Measurements from ENCODE around the gene CEMIP. TPM values are rescaled to one million over a fixed set of nuclear protein-coding genes. Genes with fewer than 3 reads are reported as not detected.

The CEMIP gene
- total and polyA plus RNA-seq, 2 experiments from 2014 or later = 2.3 to 4.4 TPM

DNA sequence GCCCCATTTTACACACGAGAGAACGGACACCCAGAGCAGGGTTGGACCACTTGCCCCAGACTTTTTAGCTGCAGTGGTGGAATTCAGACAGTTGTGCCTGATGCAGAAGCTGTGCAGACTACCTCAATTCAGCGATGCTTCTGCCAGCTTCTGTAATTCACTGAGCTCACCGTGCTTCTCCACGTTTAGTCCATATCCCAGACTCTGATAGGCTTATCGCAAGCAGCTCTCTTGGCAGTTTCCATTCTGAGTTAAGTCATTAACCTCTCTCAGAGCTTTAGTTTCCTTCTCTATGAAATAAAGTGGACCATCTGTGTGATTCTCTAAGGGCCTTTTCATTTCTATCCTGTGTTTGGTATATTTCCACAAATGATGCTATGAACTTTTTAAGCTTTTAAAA lies 47.0 kb upstream of the CEMIP start:
- H3K36me3 ChIP-seq (replicated peaks; ENCODE audit: insufficient read depth, low read depth) = no peaks in the 10 kb centered on the region
- no peaks in the 10 kb centered on the region for H3K27me3 ChIP-seq
- H4K20me1 ChIP-seq (ENCODE audit: insufficient read depth, poor library complexity, severe bottlenecking) = peaks cover 18% of the 10 kb centered on the region
- no peak overlapping the region for H3K4me3 ChIP-seq
- no peak overlapping the region for H2AFZ ChIP-seq
- H3K9me3 ChIP-seq (ENCODE audit: low read depth) = no peaks in the 10 kb centered on the region
- no peak for DNase-seq (ENCODE audit: low spot score)
- H3K79me2 ChIP-seq = peaks cover 85% of the 10 kb centered on the region
- H3K4me2 ChIP-seq = no peak overlapping the region
- no peak for TF ChIP-seq EZH2 (IDR thresholded peaks at IDR 0.05; ENCODE audit: borderline replicate concordance)
- TF ChIP-seq, protein P1, sequence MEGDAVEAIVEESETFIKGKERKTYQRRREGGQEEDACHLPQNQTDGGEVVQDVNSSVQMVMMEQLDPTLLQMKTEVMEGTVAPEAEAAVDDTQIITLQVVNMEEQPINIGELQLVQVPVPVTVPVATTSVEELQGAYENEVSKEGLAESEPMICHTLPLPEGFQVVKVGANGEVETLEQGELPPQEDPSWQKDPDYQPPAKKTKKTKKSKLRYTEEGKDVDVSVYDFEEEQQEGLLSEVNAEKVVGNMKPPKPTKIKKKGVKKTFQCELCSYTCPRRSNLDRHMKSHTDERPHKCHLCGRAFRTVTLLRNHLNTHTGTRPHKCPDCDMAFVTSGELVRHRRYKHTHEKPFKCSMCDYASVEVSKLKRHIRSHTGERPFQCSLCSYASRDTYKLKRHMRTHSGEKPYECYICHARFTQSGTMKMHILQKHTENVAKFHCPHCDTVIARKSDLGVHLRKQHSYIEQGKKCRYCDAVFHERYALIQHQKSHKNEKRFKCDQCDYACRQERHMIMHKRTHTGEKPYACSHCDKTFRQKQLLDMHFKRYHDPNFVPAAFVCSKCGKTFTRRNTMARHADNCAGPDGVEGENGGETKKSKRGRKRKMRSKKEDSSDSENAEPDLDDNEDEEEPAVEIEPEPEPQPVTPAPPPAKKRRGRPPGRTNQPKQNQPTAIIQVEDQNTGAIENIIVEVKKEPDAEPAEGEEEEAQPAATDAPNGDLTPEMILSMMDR (IDR thresholded peaks at IDR 0.05; ENCODE audit: poor library complexity) = no peak
- TF ChIP-seq EZH2phosphoT487 (IDR thresholded peaks at IDR 0.05; ENCODE audit: low read depth, severe bottlenecking, unreplicated experiment) = no peak
- WGBS (ENCODE audit: low lambda C conversion rate, missing lambda C conversion rate) = 78% methylated on average over 6 of the region's 6 CpGs
- H3K9me2 ChIP-seq (replicated peaks; ENCODE audit: insufficient read depth) = no peaks in the 10 kb centered on the region
- no peak overlapping the region for H3K27ac ChIP-seq
- peaks cover 3% of the 10 kb centered on the region for H3K4me1 ChIP-seq (ENCODE audit: insufficient read depth)

DNA sequence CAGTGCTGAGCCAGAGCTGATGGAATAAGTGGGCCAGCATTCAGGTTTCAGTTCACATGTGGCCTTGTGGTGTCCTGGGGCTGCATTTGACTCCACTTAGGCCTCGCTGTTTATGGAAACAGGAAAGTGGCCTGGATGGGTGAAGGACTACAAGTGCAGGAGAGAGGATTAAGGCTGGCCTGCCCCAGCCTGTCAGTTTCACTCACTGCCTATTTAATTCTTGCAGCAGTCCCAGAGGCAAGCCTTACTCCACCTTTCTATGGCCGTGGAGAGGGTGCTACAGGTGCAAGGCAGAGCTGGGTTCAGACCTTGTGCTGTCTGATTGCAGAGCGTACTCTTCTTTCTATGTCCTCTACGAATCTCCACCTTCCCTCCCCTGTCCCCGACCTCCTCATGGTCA lies 46.4 kb upstream of the CEMIP start:
- 92% methylated on average over 5 of the region's 5 CpGs for WGBS (ENCODE audit: low lambda C conversion rate, missing lambda C conversion rate)
- Histone ChIP-seq H3K36me3 (replicated peaks; ENCODE audit: insufficient read depth, low read depth) (no peaks in the 10 kb centered on the region), H2AFZ (no peak overlapping the region), H3K27me3 (no peaks in the 10 kb centered on the region), H3K27ac (no peak overlapping the region), H3K79me2 (peaks cover 85% of the 10 kb centered on the region), H3K4me1 (ENCODE audit: insufficient read depth) (no peaks in the 10 kb centered on the region), H3K9me2 (replicated peaks; ENCODE audit: insufficient read depth) (no peaks in the 10 kb centered on the region), H3K4me2 (no peak overlapping the region), H4K20me1 (ENCODE audit: insufficient read depth, poor library complexity, severe bottlenecking) (peaks cover 14% of the 10 kb centered on the region), H3K4me3 (no peak overlapping the region), H3K9me3 (ENCODE audit: low read depth) (no peaks in the 10 kb centered on the region)
- TF ChIP-seq EZH2phosphoT487 (IDR thresholded peaks at IDR 0.05; ENCODE audit: low read depth, severe bottlenecking, unreplicated experiment) = no peak
- TF ChIP-seq, protein P1 (IDR thresholded peaks at IDR 0.05; ENCODE audit: poor library complexity) = no peak
- TF ChIP-seq EZH2 (IDR thresholded peaks at IDR 0.05; ENCODE audit: borderline replicate concordance) = no peak
- DNase-seq (ENCODE audit: low spot score) = no peak

- H3K9me3 ChIP-seq (ENCODE audit: low read depth) = no peaks in the 10 kb centered on the region
- H3K79me2 ChIP-seq = peaks cover 84% of the 10 kb centered on the region
- no peaks in the 10 kb centered on the region for H3K4me1 ChIP-seq (ENCODE audit: insufficient read depth)
- H3K36me3 ChIP-seq (replicated peaks; ENCODE audit: insufficient read depth, low read depth) = no peaks in the 10 kb centered on the region
- H4K20me1 ChIP-seq (ENCODE audit: insufficient read depth, poor library complexity, severe bottlenecking) = peaks cover 14% of the 10 kb centered on the region
- H3K27me3 ChIP-seq = no peaks in the 10 kb centered on the region
- 74% methylated on average over 1 of the region's 1 CpG for WGBS (ENCODE audit: low lambda C conversion rate, missing lambda C conversion rate)
- no peaks in the 10 kb centered on the region for H3K9me2 ChIP-seq (replicated peaks; ENCODE audit: insufficient read depth)
- H3K4me3 ChIP-seq = no peak overlapping the region
- H3K4me2 ChIP-seq = no peak overlapping the region
- no peak for DNase-seq (ENCODE audit: low spot score)
- TF ChIP-seq, protein P1 (IDR thresholded peaks at IDR 0.05; ENCODE audit: poor library complexity) = no peak
- no peak for TF ChIP-seq EZH2phosphoT487 (IDR thresholded peaks at IDR 0.05; ENCODE audit: low read depth, severe bottlenecking, unreplicated experiment)
- no peak for TF ChIP-seq EZH2 (IDR thresholded peaks at IDR 0.05; ENCODE audit: borderline replicate concordance)
- H3K27ac ChIP-seq = no peak overlapping the region
- no peak overlapping the region for H2AFZ ChIP-seq
Measured at GRCh38 chr15:80733460-80733859, 45.7 kb upstream of the CEMIP start.

DNA sequence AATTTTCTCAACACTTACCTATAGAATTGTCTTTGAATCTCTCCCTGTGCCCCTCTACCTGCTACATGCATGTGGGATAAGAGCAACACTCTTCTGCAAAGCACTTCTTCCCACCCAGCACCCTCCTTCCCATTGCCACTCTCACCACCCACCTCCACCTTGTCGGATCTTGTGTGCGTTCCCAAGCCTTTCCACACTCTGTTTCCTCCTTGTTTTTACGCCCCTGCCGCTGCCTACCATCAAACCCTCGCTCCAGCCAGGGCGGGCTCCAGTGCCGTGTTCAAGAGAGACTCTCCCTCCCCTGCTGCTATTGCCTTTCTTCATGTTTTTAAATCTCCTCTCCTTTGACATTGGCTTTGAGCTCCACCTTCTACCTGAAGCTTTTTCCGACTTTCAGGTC lies 43.8 kb upstream of the CEMIP start:
- H3K9me2 ChIP-seq (replicated peaks; ENCODE audit: insufficient read depth) = no peaks in the 10 kb centered on the region
- DNase-seq (ENCODE audit: low spot score) = no peak
- no peak overlapping the region for H3K4me3 ChIP-seq
- TF ChIP-seq, protein P1 (IDR thresholded peaks at IDR 0.05; ENCODE audit: poor library complexity) = no peak
- TF ChIP-seq EZH2 (IDR thresholded peaks at IDR 0.05; ENCODE audit: borderline replicate concordance) (no peak), EZH2phosphoT487 (IDR thresholded peaks at IDR 0.05; ENCODE audit: low read depth, severe bottlenecking, unreplicated experiment) (no peak)
- no peak overlapping the region for H2AFZ ChIP-seq
- peaks cover 71% of the 10 kb centered on the region for H3K79me2 ChIP-seq
- WGBS (ENCODE audit: low lambda C conversion rate, missing lambda C conversion rate) = 96% methylated on average over 8 of the region's 8 CpGs
- H3K4me2 ChIP-seq = no peak overlapping the region
- H4K20me1 ChIP-seq (ENCODE audit: insufficient read depth, poor library complexity, severe bottlenecking) = peaks cover 14% of the 10 kb centered on the region
- no peaks in the 10 kb centered on the region for H3K9me3 ChIP-seq (ENCODE audit: low read depth)
- no peaks in the 10 kb centered on the region for H3K36me3 ChIP-seq (replicated peaks; ENCODE audit: insufficient read depth, low read depth)
- H3K27ac ChIP-seq = no peak overlapping the region
- no peaks in the 10 kb centered on the region for H3K4me1 ChIP-seq (ENCODE audit: insufficient read depth)
- no peaks in the 10 kb centered on the region for H3K27me3 ChIP-seq
